Neural cell (in vitro differentiated cells): ENCODE measurements around the gene WASHC2A.
"Not testable (repeated sequence)": the region's sequence is repeated elsewhere in the genome, so short reads cannot be mapped to it uniquely, and the experiment has no call there.

Experiments used
- EZH2 ChIP-seq: fragments of 200-600, 300-800 bp; shearing (Covaris generic), sonication (generic); IDR thresholded peaks from 2 replicates; pipeline ENCODE4 v1.6.1; 2014; ENCODE audit warnings: antibody characterized with exemption, low read length, borderline replicate concordance, mild to moderate bottlenecking; ENCODE audit not compliant: insufficient read depth, poor library complexity, severe bottlenecking
- TF ChIP-seq, protein P1 (sequence below): fragments of 450-650 bp; IDR thresholded peaks from 2 replicates; pipeline ENCODE4 v1.5.1; 2014; ENCODE audit warnings: antibody characterized with exemption, mild to moderate bottlenecking, moderate library complexity; ENCODE audit not compliant: poor library complexity, severe bottlenecking

DNA sequence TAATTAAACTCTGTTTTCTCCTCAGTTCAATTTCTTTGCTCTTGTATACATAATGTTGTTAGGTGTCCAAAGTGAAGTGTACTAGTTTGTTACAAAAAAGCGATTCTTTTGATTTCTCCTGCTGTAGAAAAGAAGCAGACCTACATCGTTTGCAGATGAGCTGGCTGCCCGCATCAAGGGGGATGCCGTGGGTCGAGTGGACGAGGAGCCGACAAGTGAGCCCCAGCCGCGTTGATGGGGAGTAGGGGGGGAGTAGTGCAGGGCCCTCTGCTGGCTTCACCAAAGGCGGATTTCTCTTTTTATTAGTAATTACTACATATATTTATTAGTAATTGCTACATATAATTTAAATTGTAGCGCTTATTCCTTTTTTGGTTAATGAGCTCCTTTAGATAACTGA, 23.6 kb downstream of the WASHC2A start:
- TF ChIP-seq, protein P1, sequence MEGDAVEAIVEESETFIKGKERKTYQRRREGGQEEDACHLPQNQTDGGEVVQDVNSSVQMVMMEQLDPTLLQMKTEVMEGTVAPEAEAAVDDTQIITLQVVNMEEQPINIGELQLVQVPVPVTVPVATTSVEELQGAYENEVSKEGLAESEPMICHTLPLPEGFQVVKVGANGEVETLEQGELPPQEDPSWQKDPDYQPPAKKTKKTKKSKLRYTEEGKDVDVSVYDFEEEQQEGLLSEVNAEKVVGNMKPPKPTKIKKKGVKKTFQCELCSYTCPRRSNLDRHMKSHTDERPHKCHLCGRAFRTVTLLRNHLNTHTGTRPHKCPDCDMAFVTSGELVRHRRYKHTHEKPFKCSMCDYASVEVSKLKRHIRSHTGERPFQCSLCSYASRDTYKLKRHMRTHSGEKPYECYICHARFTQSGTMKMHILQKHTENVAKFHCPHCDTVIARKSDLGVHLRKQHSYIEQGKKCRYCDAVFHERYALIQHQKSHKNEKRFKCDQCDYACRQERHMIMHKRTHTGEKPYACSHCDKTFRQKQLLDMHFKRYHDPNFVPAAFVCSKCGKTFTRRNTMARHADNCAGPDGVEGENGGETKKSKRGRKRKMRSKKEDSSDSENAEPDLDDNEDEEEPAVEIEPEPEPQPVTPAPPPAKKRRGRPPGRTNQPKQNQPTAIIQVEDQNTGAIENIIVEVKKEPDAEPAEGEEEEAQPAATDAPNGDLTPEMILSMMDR, result not testable (repeated sequence)
- TF ChIP-seq EZH2, result not testable (repeated sequence)
